ENCODE measurements around the gene HCFC1.

GRCh38 chrX:153932220-153932915, 39.2 kb downstream of the HCFC1 start:
- TF ChIP-seq CTCF (IDR thresholded peaks at IDR 0.05) (no peak), EP300 (IDR thresholded peaks at IDR 0.05) (no peak), POLR2AphosphoS5 (IDR thresholded peaks at IDR 0.05) (no peak), POLR2A (IDR thresholded peaks at IDR 0.05) (no peak)
